ENCODE results near the gene TXNDC11.

TXNDC11 gene

DNA sequence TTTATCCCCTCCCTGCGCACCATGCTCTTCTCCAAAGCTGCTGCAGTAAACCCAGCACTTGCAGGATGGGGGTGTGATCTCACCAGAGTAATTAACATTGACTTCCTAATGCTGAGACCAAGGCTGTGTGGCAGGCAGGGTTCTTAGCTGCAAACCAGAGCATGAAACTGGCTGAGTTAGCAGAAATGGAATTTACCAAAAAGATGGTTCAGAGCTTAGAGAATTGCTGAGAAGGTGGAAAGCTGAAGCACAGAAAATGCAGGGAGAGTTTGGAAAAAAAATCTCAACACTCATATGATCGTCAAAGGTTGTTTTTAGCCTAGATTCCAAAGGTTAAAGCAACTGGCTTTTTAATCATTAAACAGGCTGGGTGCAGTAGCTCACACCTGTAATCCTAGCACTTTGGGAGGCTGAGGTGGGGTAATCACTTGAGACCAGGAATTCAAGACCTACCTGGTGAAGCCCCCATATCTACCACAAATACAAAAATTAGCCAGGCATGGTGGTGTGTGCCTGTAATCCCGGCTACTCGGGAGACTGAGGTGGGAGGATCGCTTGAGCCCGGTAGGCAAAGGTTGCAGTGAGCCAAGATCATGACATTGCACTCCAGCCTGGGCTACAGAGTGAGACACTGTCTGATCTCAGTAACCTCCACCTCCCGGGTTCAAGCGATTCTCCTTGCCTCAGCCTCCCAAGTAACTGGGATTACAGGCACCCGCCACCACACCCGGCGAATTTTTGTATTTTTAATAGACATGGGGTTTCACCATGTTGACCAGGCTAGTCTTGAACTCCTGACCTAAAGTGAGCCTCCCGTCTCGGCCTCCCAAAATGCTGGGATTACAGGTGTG, 6.0 kb upstream of the TXNDC11 start:
- H3K4me3 ChIP-seq (ENCODE audit: low read depth, low read length) = no peak overlapping the region
- TF ChIP-seq, protein P1, sequence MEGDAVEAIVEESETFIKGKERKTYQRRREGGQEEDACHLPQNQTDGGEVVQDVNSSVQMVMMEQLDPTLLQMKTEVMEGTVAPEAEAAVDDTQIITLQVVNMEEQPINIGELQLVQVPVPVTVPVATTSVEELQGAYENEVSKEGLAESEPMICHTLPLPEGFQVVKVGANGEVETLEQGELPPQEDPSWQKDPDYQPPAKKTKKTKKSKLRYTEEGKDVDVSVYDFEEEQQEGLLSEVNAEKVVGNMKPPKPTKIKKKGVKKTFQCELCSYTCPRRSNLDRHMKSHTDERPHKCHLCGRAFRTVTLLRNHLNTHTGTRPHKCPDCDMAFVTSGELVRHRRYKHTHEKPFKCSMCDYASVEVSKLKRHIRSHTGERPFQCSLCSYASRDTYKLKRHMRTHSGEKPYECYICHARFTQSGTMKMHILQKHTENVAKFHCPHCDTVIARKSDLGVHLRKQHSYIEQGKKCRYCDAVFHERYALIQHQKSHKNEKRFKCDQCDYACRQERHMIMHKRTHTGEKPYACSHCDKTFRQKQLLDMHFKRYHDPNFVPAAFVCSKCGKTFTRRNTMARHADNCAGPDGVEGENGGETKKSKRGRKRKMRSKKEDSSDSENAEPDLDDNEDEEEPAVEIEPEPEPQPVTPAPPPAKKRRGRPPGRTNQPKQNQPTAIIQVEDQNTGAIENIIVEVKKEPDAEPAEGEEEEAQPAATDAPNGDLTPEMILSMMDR (IDR thresholded peaks at IDR 0.05; ENCODE audit: borderline replicate concordance, insufficient read depth, low read depth, low read length) = no peak

DNA sequence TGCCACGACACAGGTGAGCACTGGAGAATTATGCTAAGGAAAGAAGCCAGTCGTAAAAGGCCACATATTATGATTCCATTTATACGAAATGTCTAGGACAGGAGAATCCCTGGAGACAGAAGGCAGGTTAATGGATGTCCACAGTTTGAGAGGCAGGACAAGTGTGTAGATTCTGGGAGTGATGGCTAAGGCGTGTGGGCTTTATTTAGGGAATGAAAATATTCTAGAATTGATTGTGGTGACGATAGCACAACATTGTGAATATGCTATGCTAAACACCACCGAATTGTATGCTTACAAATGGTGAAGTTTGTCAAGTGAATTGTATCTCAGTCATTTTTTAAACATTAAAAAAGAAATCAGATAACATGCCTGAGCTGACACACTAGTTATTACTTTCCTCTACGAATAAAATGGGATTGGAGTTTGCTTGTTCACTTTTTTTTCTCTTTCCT, 5.3 kb upstream of the TXNDC11 start:
- TF ChIP-seq, protein P1 (IDR thresholded peaks at IDR 0.05; ENCODE audit: borderline replicate concordance, insufficient read depth, low read depth, low read length) = no peak

DNA sequence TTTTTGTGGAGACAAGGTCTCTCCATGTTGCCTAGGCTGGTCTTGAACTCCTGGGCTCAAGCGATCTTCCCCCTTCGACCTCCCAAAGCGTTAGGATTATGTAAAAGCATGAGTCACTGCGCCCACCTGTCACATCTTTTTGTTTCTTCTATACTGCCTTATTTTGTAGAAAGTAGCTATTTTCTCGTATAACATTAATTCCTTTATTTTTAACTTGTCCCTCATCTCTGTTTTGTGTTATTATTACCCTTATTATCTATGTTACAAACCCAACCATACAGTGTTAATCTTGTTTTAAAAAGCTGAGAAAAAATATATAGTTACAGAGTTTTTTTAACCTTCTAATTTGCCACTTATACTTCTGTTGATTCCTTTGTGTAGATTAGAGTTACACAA, 1.4 kb upstream of the TXNDC11 start:
- H3K4me3 ChIP-seq (ENCODE audit: low read depth, low read length) = no peak overlapping the region
- TF ChIP-seq, protein P1 (IDR thresholded peaks at IDR 0.05; ENCODE audit: borderline replicate concordance, insufficient read depth, low read depth, low read length) = no peak

More for the DNA sequence above, 5.3 kb upstream of the TXNDC11 start:
- H3K4me3 ChIP-seq (ENCODE audit: low read depth, low read length) = no peak overlapping the region

DNA sequence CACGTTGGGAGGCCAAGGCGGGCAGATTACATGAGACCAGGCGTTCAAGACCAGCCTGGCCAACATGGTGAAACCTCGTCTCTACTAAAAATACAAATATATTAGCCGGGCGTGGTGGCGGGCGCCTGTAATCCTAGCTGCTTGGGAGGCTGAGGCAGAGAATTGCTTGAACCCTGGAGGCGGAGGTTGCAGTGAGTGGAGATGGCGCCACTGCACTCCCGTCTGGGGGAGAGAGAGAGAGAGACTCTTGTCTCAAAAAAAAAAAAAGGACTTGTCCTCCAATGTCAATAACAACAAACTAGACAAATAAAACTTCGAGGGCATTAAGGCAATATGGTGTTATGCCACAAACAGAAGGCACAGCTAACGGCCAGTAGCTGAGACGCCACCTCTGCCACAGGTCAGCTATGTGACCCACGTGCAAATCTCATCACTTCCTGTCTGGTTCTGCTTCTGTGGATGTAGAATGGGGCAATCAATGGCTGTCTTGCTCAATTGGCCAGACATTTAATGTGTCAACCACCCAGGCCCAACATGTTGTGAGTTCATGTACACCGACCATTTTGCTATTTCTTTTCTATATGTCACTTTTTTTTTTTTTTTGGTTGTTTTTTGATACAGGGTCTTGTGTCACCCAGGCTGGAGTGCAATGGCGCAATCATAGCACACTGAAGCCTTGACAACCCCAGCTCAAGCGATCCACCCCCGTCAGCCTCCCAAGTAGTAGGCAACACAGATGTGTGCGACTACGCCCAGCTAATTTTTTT, 834 bp upstream of the TXNDC11 start:
- H3K4me3 ChIP-seq (ENCODE audit: low read depth, low read length) = peak overlapping the region; percentile 85
- TF ChIP-seq, protein P1 (IDR thresholded peaks at IDR 0.05; ENCODE audit: borderline replicate concordance, insufficient read depth, low read depth, low read length) = no peak

DNA sequence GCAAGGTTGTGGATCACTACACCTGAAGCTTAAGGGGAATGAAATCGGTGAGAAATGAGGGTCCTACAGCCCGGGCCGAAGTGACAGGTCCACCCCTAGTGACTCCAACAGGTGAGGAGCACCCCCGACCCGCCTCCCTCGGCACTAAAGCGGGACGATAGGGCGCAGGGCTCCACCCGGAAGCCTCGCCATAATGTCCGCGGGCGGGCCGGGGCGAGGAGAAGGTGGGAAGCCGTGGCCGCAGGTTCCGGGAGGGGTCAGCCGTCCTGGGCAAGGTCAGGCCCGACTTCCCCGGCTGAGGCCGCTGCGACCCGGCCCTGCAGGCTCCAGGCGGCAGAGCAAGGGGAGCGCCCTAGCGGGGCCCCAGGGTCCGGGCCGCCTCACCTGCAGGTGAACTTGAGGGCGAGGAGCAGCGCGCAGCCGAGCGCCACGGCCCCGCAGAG, 543 bp downstream of the TXNDC11 start:
- TF ChIP-seq, protein P1 (IDR thresholded peaks at IDR 0.05; ENCODE audit: borderline replicate concordance, insufficient read depth, low read depth, low read length) = no peak

DNA sequence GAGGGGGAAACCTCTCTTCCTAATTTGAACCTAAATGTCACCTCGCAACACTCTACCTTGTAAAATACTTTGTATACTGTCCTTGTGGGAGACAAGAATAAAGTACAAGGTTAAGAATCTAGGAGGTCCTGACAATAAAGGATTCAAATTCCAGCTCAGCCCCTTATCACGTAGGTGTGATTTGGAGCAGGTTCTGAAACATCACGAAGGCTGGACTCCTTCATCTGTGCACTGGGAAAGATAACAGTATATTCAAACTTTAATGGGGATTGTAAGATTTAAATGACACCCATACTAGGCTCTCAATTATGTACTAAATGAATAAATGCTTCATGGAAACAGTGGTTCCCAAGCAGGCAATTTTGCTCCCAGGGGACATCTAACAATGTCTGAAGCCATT, 2.1 kb downstream of the TXNDC11 start:
- peak overlapping the region; percentile 85 for H3K4me3 ChIP-seq (ENCODE audit: low read depth, low read length)
- TF ChIP-seq, protein P1 (IDR thresholded peaks at IDR 0.05; ENCODE audit: borderline replicate concordance, insufficient read depth, low read depth, low read length) = no peak

More for the DNA sequence above, 543 bp downstream of the TXNDC11 start:
- H3K4me3 ChIP-seq (ENCODE audit: low read depth, low read length) = peak overlapping the region; percentile 85

Data from GM12875 (cell line).